OCI-LY3 (cell line): Measurements from ENCODE around the gene ACAN.

Experiments used
- H2AFZ ChIP-seq: fragments of 200-600, 300-600 bp; shearing (Covaris generic); 2 replicates; pipeline ENCODE4 v1.6.0; 2014; ENCODE audit warnings: antibody characterized with exemption, low read depth, low read length
- H3K27ac ChIP-seq: fragments of 200-600, 300-600 bp; sonication (generic); 2 replicates; pipeline ENCODE4 v1.5.1; 2014; ENCODE audit warnings: mild to moderate bottlenecking, low read length, moderate library complexity, mixed read lengths
- H3K27me3 ChIP-seq: fragments of 200-600, 300-600 bp; sonication (generic); 2 replicates; pipeline ENCODE4 v1.6.1; 2014; ENCODE audit warnings: low read depth, low read length, mixed read lengths
- H3K36me3 ChIP-seq: fragments of 200-600, 300-600 bp; sonication (generic); replicated peaks from 2 replicates; pipeline ENCODE3; 2014; ENCODE audit warnings: low read depth, low read length, mixed read lengths
- H3K4me1 ChIP-seq: fragments of 300-600, 200-600 bp; sonication (generic); 2 replicates; pipeline ENCODE4 v1.6.1; 2014; ENCODE audit warnings: low read length, mixed read lengths
- H3K4me2 ChIP-seq: fragments of 200-600, 300-600 bp; sonication (generic); 2 replicates; pipeline ENCODE4 v1.6.1; 2014; ENCODE audit warnings: low read length, mixed read lengths
- H3K4me3 ChIP-seq: fragments of 300-600, 200-600 bp; sonication (generic); 2 replicates; pipeline ENCODE4 v1.5.1; 2014; ENCODE audit warnings: antibody characterized with exemption, mild to moderate bottlenecking, low read length, moderate library complexity
- H3K79me2 ChIP-seq: fragments of 300-600, 200-600 bp; shearing (Covaris generic); 2 replicates; pipeline ENCODE4 v1.6.1; 2014; ENCODE audit warnings: mild to moderate bottlenecking, low read length, mixed read lengths
- H3K9ac ChIP-seq: fragments of 300-600, 200-600 bp; shearing (Covaris generic); 2 replicates; pipeline ENCODE4 v1.6.0; 2014; ENCODE audit warnings: mild to moderate bottlenecking, low read length, moderate library complexity
- H3K9me3 ChIP-seq: fragments of 200-600, 300-600 bp; shearing (Covaris generic); 2 replicates; pipeline ENCODE4 v1.6.1; 2014; ENCODE audit warnings: low read length, mixed read lengths; ENCODE audit not compliant: insufficient read depth
- H4K20me1 ChIP-seq: fragments of 200-600, 300-600 bp; sonication (generic); 2 replicates; pipeline ENCODE4 v1.6.1; 2016; ENCODE audit warnings: low read length, mixed read lengths; ENCODE audit not compliant: insufficient read depth
- EZH2phosphoT487 ChIP-seq: fragments of 200-600 bp; shearing (Covaris generic); IDR thresholded peaks from 2 replicates; pipeline ENCODE4 v1.6.1; 2018; ENCODE audit warnings: antibody characterized with exemption, mixed run types, low read depth
- TF ChIP-seq, protein P1 (sequence below): fragments of 200-600, 300-600 bp; sonication (generic); IDR thresholded peaks from 2 replicates; pipeline ENCODE4 v1.5.1; 2014; ENCODE audit warnings: antibody characterized with exemption, low read length, low read depth

ACAN gene

DNA sequence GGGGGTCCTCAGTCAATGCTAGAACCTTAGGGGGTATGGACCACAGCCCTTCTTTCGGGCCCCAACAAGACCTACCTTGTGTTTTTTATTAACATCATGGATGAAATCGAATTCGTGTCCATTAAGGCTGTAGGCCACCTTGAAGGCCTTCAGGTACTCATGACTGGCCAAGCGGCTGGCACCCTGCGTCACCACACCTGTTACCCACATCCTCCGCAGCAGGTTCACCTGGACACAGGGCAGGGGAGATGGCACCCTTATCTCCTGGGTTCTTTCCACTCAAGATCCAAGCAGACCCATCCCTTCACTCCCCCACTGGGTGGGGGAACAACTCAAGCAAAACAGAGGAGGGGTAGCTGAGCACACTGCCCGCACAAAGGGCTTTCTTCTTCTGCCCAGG, 103.3 kb downstream of the ACAN start:
- Histone ChIP-seq H3K36me3 (no peaks in the 10 kb centered on the region), H3K4me2 (no peak overlapping the region)

DNA sequence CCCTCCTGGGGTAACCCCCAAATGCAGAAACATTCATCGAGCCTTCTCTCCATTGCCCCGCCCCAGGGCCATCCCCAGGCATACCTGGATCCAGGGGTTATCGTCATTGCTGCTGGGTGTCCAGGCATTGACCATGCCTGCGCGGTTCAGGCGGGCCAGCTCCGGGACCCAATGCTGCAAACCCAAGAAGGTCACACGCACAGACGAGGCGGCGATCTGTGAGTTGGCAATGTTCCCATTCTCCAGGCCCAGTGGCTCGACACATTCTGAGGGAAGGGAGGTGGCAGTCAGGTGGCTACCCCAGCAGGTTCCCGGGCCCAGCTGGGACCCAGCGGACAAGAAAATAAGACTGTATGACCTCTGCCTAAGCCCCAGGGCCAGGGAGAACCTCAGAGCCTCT, 103.9 kb downstream of the ACAN start:
- H3K4me2 ChIP-seq = no peak overlapping the region
- H3K27ac ChIP-seq = no peak overlapping the region
- no peaks in the 10 kb centered on the region for H3K27me3 ChIP-seq
- no peak overlapping the region for H2AFZ ChIP-seq
- no peaks in the 10 kb centered on the region for H3K36me3 ChIP-seq
- TF ChIP-seq EZH2phosphoT487 = no peak
- no peaks in the 10 kb centered on the region for H4K20me1 ChIP-seq
- H3K9ac ChIP-seq = no peak overlapping the region
- no peak overlapping the region for H3K4me3 ChIP-seq
- peaks cover 5% of the 10 kb centered on the region for H3K4me1 ChIP-seq
- H3K79me2 ChIP-seq = no peaks in the 10 kb centered on the region
- H3K9me3 ChIP-seq = no peaks in the 10 kb centered on the region

More for the DNA sequence above, 103.3 kb downstream of the ACAN start:
- Histone ChIP-seq H2AFZ (no peak overlapping the region), H3K27ac (no peak overlapping the region), H4K20me1 (no peaks in the 10 kb centered on the region), H3K27me3 (no peaks in the 10 kb centered on the region), H3K79me2 (no peaks in the 10 kb centered on the region), H3K4me1 (peaks cover 5% of the 10 kb centered on the region), H3K9ac (no peak overlapping the region), H3K4me3 (no peak overlapping the region), H3K9me3 (no peaks in the 10 kb centered on the region)
- TF ChIP-seq EZH2phosphoT487 = no peak
- TF ChIP-seq, protein P1, sequence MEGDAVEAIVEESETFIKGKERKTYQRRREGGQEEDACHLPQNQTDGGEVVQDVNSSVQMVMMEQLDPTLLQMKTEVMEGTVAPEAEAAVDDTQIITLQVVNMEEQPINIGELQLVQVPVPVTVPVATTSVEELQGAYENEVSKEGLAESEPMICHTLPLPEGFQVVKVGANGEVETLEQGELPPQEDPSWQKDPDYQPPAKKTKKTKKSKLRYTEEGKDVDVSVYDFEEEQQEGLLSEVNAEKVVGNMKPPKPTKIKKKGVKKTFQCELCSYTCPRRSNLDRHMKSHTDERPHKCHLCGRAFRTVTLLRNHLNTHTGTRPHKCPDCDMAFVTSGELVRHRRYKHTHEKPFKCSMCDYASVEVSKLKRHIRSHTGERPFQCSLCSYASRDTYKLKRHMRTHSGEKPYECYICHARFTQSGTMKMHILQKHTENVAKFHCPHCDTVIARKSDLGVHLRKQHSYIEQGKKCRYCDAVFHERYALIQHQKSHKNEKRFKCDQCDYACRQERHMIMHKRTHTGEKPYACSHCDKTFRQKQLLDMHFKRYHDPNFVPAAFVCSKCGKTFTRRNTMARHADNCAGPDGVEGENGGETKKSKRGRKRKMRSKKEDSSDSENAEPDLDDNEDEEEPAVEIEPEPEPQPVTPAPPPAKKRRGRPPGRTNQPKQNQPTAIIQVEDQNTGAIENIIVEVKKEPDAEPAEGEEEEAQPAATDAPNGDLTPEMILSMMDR = no peak

DNA sequence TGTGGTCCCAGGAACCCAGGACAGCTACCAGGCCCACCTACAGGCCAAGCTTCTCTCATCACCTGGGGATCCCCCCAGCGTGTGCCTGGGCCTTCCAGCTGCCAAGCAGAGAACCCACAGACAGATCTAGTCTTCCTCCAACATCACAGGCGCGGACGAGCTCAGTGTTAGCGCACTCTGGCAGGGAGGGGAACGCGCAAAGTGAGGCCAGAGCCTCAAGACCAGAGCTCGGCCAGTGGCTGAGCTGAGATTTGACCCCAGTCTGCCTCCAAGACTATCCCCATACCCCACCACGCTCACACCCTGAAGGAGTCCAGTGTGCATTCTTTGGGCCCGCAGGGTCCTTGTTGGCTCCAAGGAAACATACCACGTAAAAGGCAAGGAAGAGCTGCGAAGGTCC, 104.9 kb downstream of the ACAN start:
- peaks cover 8% of the 10 kb centered on the region for H3K4me1 ChIP-seq
- H3K79me2 ChIP-seq = no peaks in the 10 kb centered on the region
- no peaks in the 10 kb centered on the region for H3K27me3 ChIP-seq
- TF ChIP-seq EZH2phosphoT487 = no peak
- TF ChIP-seq, protein P1 = no peak
- H3K36me3 ChIP-seq = no peaks in the 10 kb centered on the region
- H2AFZ ChIP-seq = no peak overlapping the region
- no peaks in the 10 kb centered on the region for H4K20me1 ChIP-seq
- H3K27ac ChIP-seq = no peak overlapping the region
- no peak overlapping the region for H3K9ac ChIP-seq
- H3K4me3 ChIP-seq = no peak overlapping the region
- H3K4me2 ChIP-seq = no peak overlapping the region
- no peaks in the 10 kb centered on the region for H3K9me3 ChIP-seq

DNA sequence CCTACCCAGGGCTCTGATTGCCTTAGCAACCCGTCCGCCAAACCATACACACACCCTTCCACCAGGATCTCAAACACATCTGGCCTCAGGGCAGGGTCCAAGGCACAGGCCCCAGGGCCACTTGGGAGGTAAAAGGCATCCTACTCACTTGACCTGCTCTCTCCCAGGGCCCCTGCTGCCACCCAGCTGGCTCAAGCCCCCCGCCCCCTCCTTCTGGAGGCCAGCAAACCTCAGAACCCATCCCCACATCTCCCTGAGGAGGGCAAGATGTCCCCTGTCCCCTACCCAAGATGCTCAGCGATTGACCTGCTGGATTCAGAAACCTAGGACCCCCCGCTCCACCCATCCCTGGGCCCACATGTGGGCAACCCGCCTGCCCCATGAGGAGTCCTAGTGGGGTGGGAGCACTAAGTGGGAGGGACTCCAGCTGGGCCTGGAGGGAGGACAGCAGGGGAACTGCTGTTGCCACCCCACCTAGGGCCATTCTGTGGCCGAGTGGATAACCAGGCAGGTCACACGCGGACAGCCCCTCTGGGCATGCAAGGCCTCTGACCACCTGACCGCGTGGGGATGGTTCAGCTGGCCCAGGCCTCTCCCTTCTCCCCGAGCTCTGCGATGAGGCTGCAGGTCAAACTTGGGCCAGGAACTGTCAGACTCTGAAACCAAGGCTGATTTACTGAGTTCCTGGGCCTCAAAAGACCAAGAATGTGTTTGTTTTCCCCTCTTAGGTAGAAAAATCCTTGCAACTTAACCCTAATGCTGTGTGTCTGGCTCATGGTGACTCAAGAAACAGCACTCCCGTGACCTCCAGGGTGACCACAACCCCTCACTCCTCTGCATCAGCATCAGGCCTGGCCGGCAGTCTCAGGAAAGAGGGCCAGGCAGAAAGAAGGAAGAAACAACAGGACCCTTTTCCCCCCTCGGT, 105.7 kb downstream of the ACAN start:
- no peaks in the 10 kb centered on the region for H3K36me3 ChIP-seq
- no peaks in the 10 kb centered on the region for H3K79me2 ChIP-seq
- no peak overlapping the region for H3K27ac ChIP-seq
- H3K9me3 ChIP-seq = no peaks in the 10 kb centered on the region
- H3K27me3 ChIP-seq = no peaks in the 10 kb centered on the region
- no peak overlapping the region for H3K4me2 ChIP-seq
- no peak for TF ChIP-seq EZH2phosphoT487
- TF ChIP-seq, protein P1 = no peak
- no peaks in the 10 kb centered on the region for H4K20me1 ChIP-seq
- H2AFZ ChIP-seq = no peak overlapping the region
- H3K4me3 ChIP-seq = no peak overlapping the region
- peaks cover 8% of the 10 kb centered on the region for H3K4me1 ChIP-seq
- H3K9ac ChIP-seq = no peak overlapping the region
